KMS-11 (cell line): Measurements from ENCODE around the gene CORO2A.

Experiments
- H2AFZ ChIP-seq: fragments of 200-600 bp; sonication (generic); 2 replicates; pipeline ENCODE4 v1.6.1; 2016; ENCODE audit warnings: antibody characterized with exemption, mixed run types, low read depth
- H3K27ac ChIP-seq: fragments of 200-600 bp; sonication (generic); 2 replicates; pipeline ENCODE4 v1.6.1; 2016; ENCODE audit warnings: mild to moderate bottlenecking, mixed run types
- H3K27me3 ChIP-seq: fragments of 200-600 bp; sonication (generic); 2 replicates; pipeline ENCODE4 v1.6.1; 2017; ENCODE audit warnings: mild to moderate bottlenecking, low read depth, mixed run types, moderate library complexity; ENCODE audit not compliant: insufficient read depth
- H3K36me3 ChIP-seq: fragments of 200-600 bp; sonication (generic); 2 replicates; pipeline ENCODE4 v1.6.1; 2017; ENCODE audit warnings: mild to moderate bottlenecking, mixed run types; ENCODE audit not compliant: insufficient read depth
- H3K4me1 ChIP-seq: fragments of 200-600 bp; sonication (generic); 2 replicates; pipeline ENCODE4 v1.6.1; 2016; ENCODE audit warnings: mild to moderate bottlenecking, low read depth, mixed run types; ENCODE audit not compliant: poor library complexity, severe bottlenecking
- H3K4me2 ChIP-seq: fragments of 200-600 bp; sonication (generic); 2 replicates; pipeline ENCODE4 v1.7.0; 2016; ENCODE audit warnings: mild to moderate bottlenecking, mixed run types
- H3K4me3 ChIP-seq: fragments of 200-600 bp; sonication (generic); IDR thresholded peaks from 2 replicates; pipeline ENCODE4 v1.6.1; 2017; ENCODE audit warnings: low read depth, low read length, mixed read lengths; ENCODE audit not compliant: insufficient read depth
- H3K79me2 ChIP-seq: fragments of 200-600 bp; sonication (generic); 2 replicates; pipeline ENCODE4 v1.6.1; 2016; ENCODE audit warnings: low read depth, mixed run types; ENCODE audit not compliant: insufficient read depth
- H3K9ac ChIP-seq: fragments of 200-600 bp; sonication (generic); 2 replicates; pipeline ENCODE4 v1.6.1; 2016; ENCODE audit warnings: mild to moderate bottlenecking, mixed run types
- H4K20me1 ChIP-seq: fragments of 200-600 bp; sonication (generic); 2 replicates; pipeline ENCODE4 v1.6.1; 2016; ENCODE audit warnings: mild to moderate bottlenecking, mixed run types; ENCODE audit not compliant: insufficient read depth
- CTCF ChIP-seq: fragments of 200-600 bp; sonication (generic); conservative IDR thresholded peaks from 2 replicates; pipeline ENCODE4 v1.6.1; 2017; ENCODE audit warnings: low read depth, mild to moderate bottlenecking, antibody characterized with exemption, low read length, moderate library complexity, mixed read lengths

The CORO2A gene

GRCh38 chr9:98099346-98099745 lies 93.1 kb downstream of the CORO2A start:
- Histone ChIP-seq H3K9ac (no peak overlapping the region; the same call in 1 of the 2 replicates), H3K27me3 (no peaks in the 10 kb centered on the region), H3K27ac (peak overlapping the region; percentile 81), H4K20me1 (no peaks in the 10 kb centered on the region), H3K4me2 (peak overlapping the region; percentile 73; the same call in 1 of the 2 replicates), H2AFZ (no peak overlapping the region), H3K36me3 (no peaks in the 10 kb centered on the region), H3K4me1 (peaks cover 91% of the 10 kb centered on the region), H3K4me3 (no peak overlapping the region), H3K79me2 (peaks cover 16% of the 10 kb centered on the region; the same call in 1 of the 2 replicates)
- no peak for TF ChIP-seq CTCF

- no peaks in the 10 kb centered on the region for H3K36me3 ChIP-seq
- H3K79me2 ChIP-seq = peaks cover 10% of the 10 kb centered on the region; the same call in 1 of the 2 replicates
- H3K9ac ChIP-seq = peak overlapping the region; percentile 40; the same call in 1 of the 2 replicates
- peak overlapping the region; percentile 73 for H3K4me2 ChIP-seq
- TF ChIP-seq CTCF = no peak
- H3K27me3 ChIP-seq = no peaks in the 10 kb centered on the region
- H2AFZ ChIP-seq = peak overlapping the region; percentile 21; the same call in 1 of the 2 replicates
- no peaks in the 10 kb centered on the region for H4K20me1 ChIP-seq
- H3K4me3 ChIP-seq = no peak overlapping the region
- peaks cover 76% of the 10 kb centered on the region for H3K4me1 ChIP-seq
- H3K27ac ChIP-seq = peak overlapping the region; percentile 81
These were observed 94.6 kb downstream of the CORO2A start for GRCh38 chr9:98097836-98098235.

- Histone ChIP-seq H4K20me1 (no peaks in the 10 kb centered on the region), H3K9ac (no peak overlapping the region), H2AFZ (no peak overlapping the region), H3K36me3 (no peaks in the 10 kb centered on the region), H3K4me1 (peaks cover 61% of the 10 kb centered on the region), H3K79me2 (peaks cover 10% of the 10 kb centered on the region; the same call in 1 of the 2 replicates), H3K27me3 (no peaks in the 10 kb centered on the region), H3K27ac (peak overlapping the region; percentile 81; the same call in 1 of the 2 replicates), H3K4me2 (no peak overlapping the region), H3K4me3 (no peak overlapping the region)
- TF ChIP-seq CTCF = no peak
These were observed 96.3 kb downstream of the CORO2A start for GRCh38 chr9:98096091-98096490.

GRCh38 chr9:98095401-98095800 lies 97.0 kb downstream of the CORO2A start:
- Histone ChIP-seq H3K4me2 (no peak overlapping the region), H3K27ac (no peak overlapping the region), H2AFZ (no peak overlapping the region), H4K20me1 (no peaks in the 10 kb centered on the region), H3K4me1 (peaks cover 55% of the 10 kb centered on the region), H3K4me3 (no peak overlapping the region), H3K79me2 (peaks cover 9% of the 10 kb centered on the region; the same call in 1 of the 2 replicates), H3K27me3 (no peaks in the 10 kb centered on the region), H3K9ac (no peak overlapping the region), H3K36me3 (no peaks in the 10 kb centered on the region)
- TF ChIP-seq CTCF = no peak
